Ectodermal cell (in vitro differentiated cells): ENCODE results near the gene ZNF195.
"Not testable (repeated sequence)": the region's sequence is repeated elsewhere in the genome, so short reads cannot be mapped to it uniquely, and the experiment has no call there.

Experiments
- H3K27ac ChIP-seq: 2 replicates; pipeline ENCODE4 v1.7.0; 2013; ENCODE audit warnings: mild to moderate bottlenecking, low read depth, low read length; ENCODE audit not compliant: insufficient read depth, poor library complexity, severe bottlenecking
- H3K27me3 ChIP-seq: 2 replicates; pipeline ENCODE4 v1.7.0; 2013; ENCODE audit warnings: mild to moderate bottlenecking, low read length; ENCODE audit not compliant: insufficient read depth, control insufficient read depth, poor library complexity, severe bottlenecking
- H3K36me3 ChIP-seq: one replicate; pipeline ENCODE4 v1.7.0; 2013; ENCODE audit warnings: low read length; ENCODE audit not compliant: control insufficient read depth, insufficient read depth
- H3K4me1 ChIP-seq: one replicate; pipeline ENCODE4 v1.7.0; 2013; ENCODE audit warnings: low read length; ENCODE audit not compliant: control insufficient read depth, insufficient read depth
- H3K4me3 ChIP-seq: 2 replicates; pipeline ENCODE4 v1.7.0; 2013; ENCODE audit warnings: low read depth, low read length, control low read depth; ENCODE audit not compliant: insufficient read depth
- H3K9me3 ChIP-seq: 2 replicates; pipeline ENCODE4 v1.7.0; 2013; ENCODE audit warnings: mild to moderate bottlenecking, low read length, moderate library complexity; ENCODE audit not compliant: control insufficient read depth
- WGBS, 2 experiments: methylation state at CpG; one replicate each; pipeline ENCODE4 v1.1.7; 2013; ENCODE audit warnings: missing lambda C conversion rate in 2 of 2; 5-methylcytosine and 5-hydroxymethylcytosine counted together

The ZNF195 gene

GRCh38 chr11:3402181-3402860 is 23.4 kb upstream of the ZNF195 start:
- not testable (repeated sequence) for H3K4me3 ChIP-seq, H3K27me3 ChIP-seq, H3K27ac ChIP-seq, H3K9me3 ChIP-seq, H3K4me1 ChIP-seq, H3K36me3 ChIP-seq
- WGBS, 2 experiments = 93 to 94% methylated on average over 17 of the region's 18 CpGs

GRCh38 chr11:3401052-3401451 is 22.1 kb upstream of the ZNF195 start:
- not testable (repeated sequence) for H3K27me3 ChIP-seq, H3K4me1 ChIP-seq, H3K27ac ChIP-seq, H3K4me3 ChIP-seq, H3K36me3 ChIP-seq, H3K9me3 ChIP-seq
- 87 to 88% methylated on average over 4 of the region's 4 CpGs for WGBS, 2 experiments

GRCh38 chr11:3398509-3398908 is 19.6 kb upstream of the ZNF195 start:
- not testable (repeated sequence) for H3K4me3 ChIP-seq, H3K27ac ChIP-seq, H3K9me3 ChIP-seq, H3K27me3 ChIP-seq, H3K4me1 ChIP-seq, H3K36me3 ChIP-seq
- 56 to 93% methylated on average over 3 of the region's 3 CpGs for WGBS, 2 experiments

GRCh38 chr11:3398106-3398505 is 19.2 kb upstream of the ZNF195 start:
- not testable (repeated sequence) for H3K36me3 ChIP-seq, H3K4me1 ChIP-seq, H3K27ac ChIP-seq, H3K9me3 ChIP-seq, H3K4me3 ChIP-seq, H3K27me3 ChIP-seq
- 87 to 88% methylated on average over 3 to 4 of the region's 4 CpGs for WGBS, 2 experiments

- H3K36me3 ChIP-seq, H3K4me1 ChIP-seq, H3K4me3 ChIP-seq, H3K27ac ChIP-seq, H3K27me3 ChIP-seq, H3K9me3 ChIP-seq: not testable (repeated sequence)
- WGBS, 2 experiments = 92 to 93% methylated on average over 23 of the region's 23 CpGs
Observed at GRCh38 chr11:3397210-3397609, 18.3 kb upstream of the ZNF195 start.

GRCh38 chr11:3395468-3395867 is 16.5 kb upstream of the ZNF195 start:
- not testable (repeated sequence) for H3K27me3 ChIP-seq, H3K36me3 ChIP-seq, H3K4me3 ChIP-seq, H3K27ac ChIP-seq, H3K9me3 ChIP-seq, H3K4me1 ChIP-seq
- WGBS, 2 experiments = 90 to 95% methylated on average over 5 of the region's 5 CpGs

GRCh38 chr11:3394956-3395355 is 16.0 kb upstream of the ZNF195 start:
- not testable (repeated sequence) for H3K27me3 ChIP-seq, H3K9me3 ChIP-seq, H3K4me3 ChIP-seq, H3K4me1 ChIP-seq, H3K36me3 ChIP-seq, H3K27ac ChIP-seq
- WGBS, 2 experiments = 93 to 94% methylated on average over 10 of the region's 10 CpGs

- 92 to 93% methylated on average over 13 of the region's 13 CpGs for WGBS, 2 experiments
- H3K27ac ChIP-seq, H3K4me1 ChIP-seq, H3K27me3 ChIP-seq, H3K9me3 ChIP-seq, H3K4me3 ChIP-seq, H3K36me3 ChIP-seq: not testable (repeated sequence)
Observed at GRCh38 chr11:3393450-3393849, 14.5 kb upstream of the ZNF195 start.

- peaks cover 4% of the 10 kb centered on the region for H3K36me3 ChIP-seq
- H3K4me3 ChIP-seq = no peak overlapping the region
- 90 to 94% methylated on average over 5 of the region's 5 CpGs for WGBS, 2 experiments
- no peak overlapping the region for H3K27ac ChIP-seq
- H3K9me3 ChIP-seq = no peaks in the 10 kb centered on the region
- H3K4me1 ChIP-seq = peaks cover 6% of the 10 kb centered on the region
- no peaks in the 10 kb centered on the region for H3K27me3 ChIP-seq
Observed at GRCh38 chr11:3382613-3383285, 3.8 kb upstream of the ZNF195 start.

- Histone ChIP-seq H3K4me1 (peaks cover 15% of the 10 kb centered on the region), H3K27ac (no peak overlapping the region), H3K9me3 (no peaks in the 10 kb centered on the region), H3K4me3 (peak overlapping the region; percentile 33), H3K36me3 (peaks cover 4% of the 10 kb centered on the region), H3K27me3 (no peaks in the 10 kb centered on the region)
- 60 to 61% methylated on average over 4 of the region's 5 CpGs for WGBS, 2 experiments
Observed at GRCh38 chr11:3381794-3382193, 2.8 kb upstream of the ZNF195 start.
